IMR-90 (cell line): Measurements from ENCODE around the gene FGA.

ENCODE experiments used
- POLR2A ChIP-seq: IDR thresholded peaks from 2 replicates; pipeline ENCODE4 v1.6.1; 2012; ENCODE audit warnings: mild to moderate bottlenecking, low read depth, low read length
- RAD21 ChIP-seq: IDR thresholded peaks from 2 replicates; pipeline ENCODE4 v1.6.1; 2012; ENCODE audit warnings: low read length, improper control_type of control experiment
- TF ChIP-seq, protein P1 (sequence below): conservative IDR thresholded peaks from 2 replicates; pipeline ENCODE4 v1.5.1; 2012; ENCODE audit warnings: mild to moderate bottlenecking, low read depth, low read length, improper control_type of control experiment

DNA sequence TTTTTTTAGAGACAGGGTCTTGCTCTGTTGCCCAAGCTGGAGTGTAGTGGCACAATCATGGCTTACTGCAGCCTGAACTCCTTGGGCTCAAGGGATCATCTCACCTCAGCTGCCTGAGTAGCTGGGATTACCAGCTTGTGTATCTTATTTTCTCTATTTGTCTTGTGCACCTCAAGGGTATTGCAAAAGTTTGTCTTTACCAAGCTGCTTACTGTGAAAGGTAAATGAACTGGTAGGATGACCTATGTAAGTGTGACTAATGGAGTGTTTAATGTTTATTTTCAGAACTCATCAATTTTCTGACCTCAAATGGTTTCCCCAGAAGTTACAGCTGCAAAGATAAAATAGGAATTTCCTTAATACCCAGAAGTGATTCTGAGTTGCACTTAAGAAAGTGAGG, 5.3 kb upstream of the FGA start:
- TF ChIP-seq, protein P1, sequence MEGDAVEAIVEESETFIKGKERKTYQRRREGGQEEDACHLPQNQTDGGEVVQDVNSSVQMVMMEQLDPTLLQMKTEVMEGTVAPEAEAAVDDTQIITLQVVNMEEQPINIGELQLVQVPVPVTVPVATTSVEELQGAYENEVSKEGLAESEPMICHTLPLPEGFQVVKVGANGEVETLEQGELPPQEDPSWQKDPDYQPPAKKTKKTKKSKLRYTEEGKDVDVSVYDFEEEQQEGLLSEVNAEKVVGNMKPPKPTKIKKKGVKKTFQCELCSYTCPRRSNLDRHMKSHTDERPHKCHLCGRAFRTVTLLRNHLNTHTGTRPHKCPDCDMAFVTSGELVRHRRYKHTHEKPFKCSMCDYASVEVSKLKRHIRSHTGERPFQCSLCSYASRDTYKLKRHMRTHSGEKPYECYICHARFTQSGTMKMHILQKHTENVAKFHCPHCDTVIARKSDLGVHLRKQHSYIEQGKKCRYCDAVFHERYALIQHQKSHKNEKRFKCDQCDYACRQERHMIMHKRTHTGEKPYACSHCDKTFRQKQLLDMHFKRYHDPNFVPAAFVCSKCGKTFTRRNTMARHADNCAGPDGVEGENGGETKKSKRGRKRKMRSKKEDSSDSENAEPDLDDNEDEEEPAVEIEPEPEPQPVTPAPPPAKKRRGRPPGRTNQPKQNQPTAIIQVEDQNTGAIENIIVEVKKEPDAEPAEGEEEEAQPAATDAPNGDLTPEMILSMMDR = no peak
- no peak for TF ChIP-seq POLR2A
- no peak for TF ChIP-seq RAD21
